Measurements from ENCODE around the gene PREPL. TPM values are rescaled to one million over a fixed set of nuclear protein-coding genes. Genes with fewer than 3 reads are reported as not detected.

PREPL gene
- total and polyA plus RNA-seq, 2 of the 13 experiments (the other 11 are each of a cell fraction or from before 2014, with no cell fraction given): 19.7 to 34.3 TPM

- peak; percentile 84 for TF ChIP-seq CREB1 (IDR thresholded peaks at IDR 0.05)
- TF ChIP-seq CREB1 (CRISPR knock-in tag; IDR thresholded peaks at IDR 0.05): peak; percentile 97
- TF ChIP-seq ZNF737 (CRISPR knock-in tag; IDR thresholded peaks at IDR 0.05; ENCODE audit: borderline replicate concordance): no peak; the same call in 1 of the 2 replicates
- TF ChIP-seq ZNF770 (CRISPR knock-in tag; IDR thresholded peaks at IDR 0.05): peak; percentile 60
- TF ChIP-seq ZNF142 (CRISPR knock-in tag; IDR thresholded peaks at IDR 0.05): peak; percentile 80
- TF ChIP-seq ADNP (CRISPR knock-in tag; IDR thresholded peaks at IDR 0.05): no peak
- 0 out of 2 replicates have a peak, but pooled peaks have one; percentile 62 for TF ChIP-seq CC2D1A (CRISPR knock-in tag; IDR thresholded peaks at IDR 0.05)
- TF ChIP-seq ZKSCAN8 (CRISPR knock-in tag; IDR thresholded peaks at IDR 0.05; ENCODE audit: borderline replicate concordance): peak; percentile 34; the same call in 1 of the 2 replicates
- TF ChIP-seq ARNT2 (CRISPR knock-in tag; IDR thresholded peaks at IDR 0.05; ENCODE audit: low read depth): peak; percentile 98
- no peak for TF ChIP-seq MTA3 (CRISPR knock-in tag; IDR thresholded peaks at IDR 0.05)
- peak; percentile 83; the same call in 1 of the 2 replicates for TF ChIP-seq ZNF614 (CRISPR knock-in tag; IDR thresholded peaks at IDR 0.05; ENCODE audit: borderline replicate concordance)
- TF ChIP-seq ZNF326 (CRISPR knock-in tag; IDR thresholded peaks at IDR 0.05; ENCODE audit: borderline replicate concordance): no peak; the same call in 1 of the 2 replicates
- peak; percentile 61 for TF ChIP-seq SP4 (CRISPR knock-in tag; IDR thresholded peaks at IDR 0.05)
- TF ChIP-seq ZNF747 (CRISPR knock-in tag; IDR thresholded peaks at IDR 0.05; ENCODE audit: borderline replicate concordance): peak; percentile 97
- TF ChIP-seq ZNF782 (CRISPR knock-in tag; IDR thresholded peaks at IDR 0.05; ENCODE audit: borderline replicate concordance): no peak
- TF ChIP-seq MIER3 (CRISPR knock-in tag; IDR thresholded peaks at IDR 0.05; ENCODE audit: borderline replicate concordance): no peak; the same call in none of the 2 replicates
- no peak for TF ChIP-seq ZNF260 (CRISPR knock-in tag; IDR thresholded peaks at IDR 0.05; ENCODE audit: borderline replicate concordance, low read depth)
- TF ChIP-seq DNMT1 (CRISPR knock-in tag; IDR thresholded peaks at IDR 0.05): no peak
- no peak for TF ChIP-seq PTBP1 (IDR thresholded peaks at IDR 0.05; ENCODE audit: low read depth, low read length, poor library complexity, severe bottlenecking)
- TF ChIP-seq ZNF33A (CRISPR knock-in tag; IDR thresholded peaks at IDR 0.05; ENCODE audit: borderline replicate concordance): no peak; the same call in 1 of the 2 replicates
- peak; percentile 59; the same call in 1 of the 2 replicates for TF ChIP-seq HNRNPL (IDR thresholded peaks at IDR 0.05; ENCODE audit: low read depth, low read length)
- peak; percentile 47; the same call in 1 of the 2 replicates for TF ChIP-seq SIX4 (CRISPR knock-in tag; IDR thresholded peaks at IDR 0.05)
Measured at GRCh38 chr2:44361330-44362206, at the start of gene PREPL, which contains the start of gene CAMKMT (continued).
